GM12891 (cell line): Measurements from ENCODE around the gene DCLK1.

ENCODE experiments used
- POLR2A ChIP-seq: IDR thresholded peaks from 2 replicates; pipeline ENCODE4 v1.6.1; 2011; ENCODE audit warnings: low read depth, low read length, control low read depth
- TAF1 ChIP-seq: IDR thresholded peaks from 2 replicates; pipeline ENCODE4 v1.6.1; 2011; ENCODE audit warnings: low read depth, low read length, control low read depth

DNA sequence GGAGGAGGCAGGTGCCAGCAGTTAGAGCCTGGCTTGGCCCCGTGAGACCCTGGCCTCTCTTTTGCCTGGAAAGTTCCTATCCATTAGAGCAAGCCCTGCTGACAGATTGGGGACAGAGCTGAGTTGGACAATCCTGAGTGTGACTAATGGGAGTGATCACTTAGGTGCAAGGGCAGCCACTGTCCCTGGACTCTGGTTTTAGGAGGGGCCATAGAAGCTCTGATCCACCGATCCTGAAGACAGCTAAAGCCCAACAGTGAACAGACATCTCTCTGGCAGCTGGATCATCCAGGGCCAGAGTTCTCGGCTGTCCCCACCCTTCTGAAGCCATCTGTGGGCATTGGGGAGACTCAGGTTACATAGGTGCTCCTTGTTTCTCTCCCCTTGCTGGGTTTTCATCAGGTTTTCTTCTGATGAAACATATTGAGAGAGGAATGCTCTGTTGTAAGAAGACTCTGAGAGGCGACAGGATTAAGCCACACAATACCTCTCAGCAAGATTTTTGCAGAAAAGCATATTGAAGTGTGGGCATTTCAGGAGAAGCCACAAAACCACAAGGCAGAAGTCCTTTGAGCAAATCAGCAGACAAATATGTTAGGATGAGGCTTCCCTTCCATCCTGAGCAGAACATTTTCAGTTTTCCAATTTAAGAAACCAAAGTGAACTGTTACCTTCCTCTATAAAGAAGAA is 366.7 kb downstream of the DCLK1 start:
- no peak for TF ChIP-seq TAF1
- TF ChIP-seq POLR2A, result no peak
